GM19397 (cell line): ENCODE data around the gene ANKRD29.
"Not testable (repeated sequence)": the region's sequence is repeated elsewhere in the genome, so short reads cannot be mapped to it uniquely, and the experiment has no call there.

Experiments used
- ATAC-seq: cut with Tn5 transposase; IDR thresholded peaks from one replicate; pipeline ENCODE4 v1.9.1; 2021; ENCODE audit warnings: mild to moderate bottlenecking, moderate library complexity; ENCODE audit not compliant: unreplicated experiment

ANKRD29 gene

DNA sequence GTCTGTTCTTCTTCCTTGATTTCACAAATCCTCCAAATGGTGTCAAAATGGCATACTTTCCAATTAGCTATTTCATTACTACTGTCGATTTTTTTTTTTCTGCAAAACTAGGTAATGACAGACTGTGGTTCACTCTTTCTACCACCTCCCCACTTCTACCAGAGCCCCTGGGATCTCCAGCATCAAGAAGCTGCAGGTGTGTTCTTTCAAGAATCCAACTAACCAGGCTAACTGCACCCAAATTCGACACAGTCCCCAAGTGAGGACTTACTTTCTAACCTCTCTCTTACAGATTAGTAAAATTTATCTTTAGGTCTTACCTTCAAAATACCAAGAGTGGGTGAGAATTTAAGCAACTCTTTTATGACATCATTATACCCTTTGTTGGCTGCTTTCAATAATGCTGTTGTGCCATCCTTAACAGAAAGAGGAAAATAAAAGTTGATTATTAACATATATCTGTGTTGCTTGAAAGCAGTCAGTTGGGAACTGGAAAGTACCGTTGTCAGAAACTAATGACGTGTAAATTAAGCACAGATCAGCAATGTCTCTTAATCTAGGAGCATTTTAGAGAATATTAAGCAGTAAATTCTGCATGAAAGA is 45.2 kb downstream of the ANKRD29 start:
- peak; percentile 48 for ATAC-seq

DNA sequence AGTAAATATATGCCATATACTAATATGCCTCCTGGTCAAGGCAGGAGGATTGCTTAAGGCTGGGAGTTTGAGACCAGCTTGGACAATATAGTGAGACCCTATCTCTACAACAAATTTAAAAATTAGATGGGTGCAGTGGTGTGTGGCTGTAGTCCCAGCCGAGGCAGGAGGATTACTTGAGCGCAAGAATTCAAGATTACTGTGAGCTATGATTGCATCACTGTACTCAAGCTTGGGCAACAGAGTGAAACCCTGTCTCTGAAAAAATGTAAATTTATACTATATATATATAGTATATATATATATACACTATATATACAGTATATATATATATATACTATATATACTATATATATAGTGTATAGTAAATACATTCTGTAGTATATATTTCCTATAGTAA is 46.5 kb downstream of the ANKRD29 start:
- ATAC-seq: no peak

DNA sequence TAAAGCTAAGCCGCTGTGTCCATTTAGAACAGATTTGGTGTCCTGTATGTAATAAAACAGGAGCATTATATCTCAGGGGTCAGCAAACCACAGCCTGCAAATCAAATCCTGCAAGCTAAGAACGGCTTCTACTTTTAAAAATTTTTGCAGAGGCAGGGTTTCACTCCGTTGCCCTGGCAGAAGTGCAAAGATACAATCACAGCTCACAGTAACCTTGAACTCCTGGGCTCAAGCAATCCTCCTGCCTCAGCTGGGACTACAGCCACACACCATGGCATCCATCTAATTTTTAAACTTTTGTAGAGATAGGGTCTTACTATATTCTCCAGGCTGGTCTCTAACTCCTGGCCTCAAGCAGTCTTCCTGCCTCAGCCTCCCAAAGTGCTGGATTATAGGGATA is 47.8 kb downstream of the ANKRD29 start:
- ATAC-seq: no peak

DNA sequence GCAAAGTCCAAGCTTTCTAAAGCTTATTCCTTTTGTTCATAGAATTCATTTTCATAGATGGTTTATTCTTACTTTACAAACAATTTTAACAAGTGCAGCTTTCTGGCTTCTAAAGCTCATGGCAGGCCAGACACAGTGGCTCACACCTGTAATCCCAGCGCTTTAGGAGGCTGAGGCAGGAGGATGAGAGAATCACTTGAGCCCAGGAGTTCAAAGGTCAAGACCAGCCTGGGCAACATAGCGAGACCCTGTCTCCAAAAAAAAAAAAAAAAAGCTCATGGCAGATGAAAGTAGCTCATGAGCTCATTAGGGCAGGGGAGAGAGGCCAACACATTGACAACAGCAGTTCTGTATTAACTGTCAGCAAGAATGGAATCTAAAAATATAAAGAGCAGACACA is 48.3 kb downstream of the ANKRD29 start:
- no peak for ATAC-seq

DNA sequence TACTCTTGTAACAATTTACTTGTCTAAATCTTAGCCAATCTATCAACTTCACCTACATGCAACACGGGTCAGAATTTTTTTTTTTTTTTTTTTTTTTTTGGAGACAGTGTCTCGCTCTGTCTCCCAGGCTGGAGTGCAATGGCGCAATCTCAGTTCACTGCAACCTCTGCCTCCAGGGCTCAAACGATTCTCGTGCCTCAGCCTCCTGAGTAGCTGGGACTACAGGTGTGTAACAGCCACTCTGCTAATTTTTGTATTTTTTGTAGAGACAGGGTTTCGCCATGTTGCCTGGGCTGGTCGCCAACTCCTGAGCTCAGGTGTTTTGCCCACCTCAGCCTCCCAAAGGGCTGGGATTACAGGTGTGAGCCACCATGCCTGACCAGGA is 49.6 kb downstream of the ANKRD29 start:
- not testable (repeated sequence) for ATAC-seq

DNA sequence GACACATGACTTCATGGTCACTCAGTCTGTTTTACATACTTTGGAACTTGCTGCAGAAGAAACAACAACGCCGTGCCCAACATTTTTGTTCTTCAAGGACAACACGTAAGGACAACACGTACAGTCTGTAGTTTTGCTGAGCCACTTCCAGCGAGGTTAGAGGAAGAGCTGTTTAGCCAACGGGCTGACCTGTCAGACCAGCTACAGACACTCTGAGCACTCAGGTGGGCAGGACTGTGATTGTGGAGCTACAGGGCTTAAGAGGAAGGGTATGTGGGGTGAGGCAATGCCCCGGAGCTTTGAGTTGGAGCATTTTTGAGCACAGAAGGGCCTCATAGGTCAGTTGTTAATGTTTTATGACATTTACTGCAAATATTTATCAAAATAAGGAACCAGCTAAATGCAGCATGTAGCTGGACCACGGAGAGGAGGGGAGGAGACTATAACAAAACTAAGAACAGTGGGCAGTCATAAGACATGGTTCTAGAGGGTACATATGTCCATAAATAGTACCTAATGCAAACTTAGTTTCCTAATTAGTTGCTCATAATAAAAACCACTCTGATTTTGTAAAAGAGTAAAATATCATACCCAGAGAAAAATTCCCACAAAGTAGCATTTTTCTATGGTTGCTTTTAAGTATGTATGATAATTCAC is 50.1 kb downstream of the ANKRD29 start:
- ATAC-seq: peak; percentile 44

DNA sequence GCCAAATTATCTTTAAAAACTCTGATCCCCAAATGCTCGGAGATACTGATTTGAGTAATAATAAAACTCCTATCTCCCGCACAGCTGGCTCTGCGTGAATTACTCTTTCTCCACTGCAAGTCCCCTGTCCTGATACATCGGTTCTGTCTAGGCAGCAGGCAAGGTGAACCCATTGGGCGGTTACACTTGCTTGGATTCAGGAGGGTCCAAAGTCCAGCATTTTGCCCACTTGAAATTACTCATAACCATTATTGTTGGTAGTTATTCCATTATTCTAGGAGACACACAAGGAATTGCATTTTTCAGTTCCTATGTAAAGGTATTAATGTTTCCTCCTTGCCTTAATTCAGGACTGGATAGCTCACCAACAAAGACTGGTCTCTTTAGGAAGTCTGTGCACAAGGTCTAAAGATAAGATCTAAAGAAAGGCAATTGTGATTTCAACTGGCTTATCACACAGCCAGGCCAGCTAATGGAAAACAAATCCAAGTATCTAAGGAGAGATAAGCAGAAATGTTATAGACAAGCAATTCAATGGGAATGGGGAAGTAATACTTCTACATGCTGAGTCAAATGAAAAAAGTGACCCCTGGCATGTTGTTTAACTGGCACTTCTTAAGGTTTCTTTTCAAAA is 53.2 kb downstream of the ANKRD29 start:
- no peak for ATAC-seq

DNA sequence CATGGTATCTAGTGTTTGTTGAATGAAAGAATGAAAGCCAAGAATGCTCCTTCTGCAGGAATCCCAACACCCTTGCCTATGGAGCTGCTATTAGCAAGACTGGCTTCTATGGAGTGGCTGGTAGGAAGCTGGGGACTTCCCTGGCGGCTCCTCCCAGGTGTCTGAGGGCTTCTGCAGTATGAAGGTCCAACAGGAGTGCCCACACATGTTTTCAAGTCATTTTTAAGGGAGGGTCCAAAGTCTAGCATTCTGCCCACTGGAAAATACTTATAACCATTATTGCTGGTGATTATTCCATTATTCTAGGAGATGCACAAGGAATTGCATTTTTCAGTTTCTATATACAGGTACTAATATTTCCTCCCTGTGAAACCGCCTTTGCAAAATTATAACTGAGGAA is 54.5 kb downstream of the ANKRD29 start:
- ATAC-seq: no peak

DNA sequence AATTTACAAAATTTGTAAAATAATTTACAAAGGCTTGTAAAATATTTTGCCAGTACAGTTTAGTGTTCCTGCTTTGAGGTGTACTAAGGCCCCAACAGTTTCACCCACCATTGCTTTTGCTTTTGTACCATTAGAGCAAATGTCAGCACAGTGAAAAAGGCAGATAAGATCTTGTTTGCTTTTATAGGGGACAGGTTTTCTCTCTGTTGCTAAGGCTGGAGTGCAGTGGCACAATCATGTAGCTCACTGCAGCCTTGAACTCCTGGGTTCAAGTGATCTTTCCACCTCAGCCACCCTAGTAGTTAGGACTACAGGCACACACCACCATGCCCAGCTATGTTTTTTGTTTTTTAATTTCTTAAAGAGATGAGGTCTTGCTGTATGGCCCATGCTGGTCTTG is 56.8 kb downstream of the ANKRD29 start:
- no peak for ATAC-seq

DNA sequence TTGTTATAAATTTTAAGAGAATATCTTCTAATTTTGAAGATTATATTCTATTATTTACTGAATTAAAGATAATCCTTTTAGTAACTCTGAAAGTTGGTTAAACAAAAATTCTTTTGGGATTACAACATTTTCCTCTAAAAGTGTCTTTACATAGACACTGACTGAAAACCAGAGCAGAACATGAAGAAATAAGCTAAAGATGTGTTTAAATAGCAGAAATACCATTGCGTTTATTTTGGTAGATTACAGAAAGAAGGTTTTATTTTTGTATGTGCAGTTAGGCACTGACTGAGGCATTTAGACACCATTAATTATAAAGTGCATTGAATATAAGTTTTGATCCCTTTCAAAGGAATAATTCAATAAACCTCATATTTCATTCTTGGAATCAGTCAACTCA is 62.9 kb downstream of the ANKRD29 start:
- ATAC-seq: no peak

DNA sequence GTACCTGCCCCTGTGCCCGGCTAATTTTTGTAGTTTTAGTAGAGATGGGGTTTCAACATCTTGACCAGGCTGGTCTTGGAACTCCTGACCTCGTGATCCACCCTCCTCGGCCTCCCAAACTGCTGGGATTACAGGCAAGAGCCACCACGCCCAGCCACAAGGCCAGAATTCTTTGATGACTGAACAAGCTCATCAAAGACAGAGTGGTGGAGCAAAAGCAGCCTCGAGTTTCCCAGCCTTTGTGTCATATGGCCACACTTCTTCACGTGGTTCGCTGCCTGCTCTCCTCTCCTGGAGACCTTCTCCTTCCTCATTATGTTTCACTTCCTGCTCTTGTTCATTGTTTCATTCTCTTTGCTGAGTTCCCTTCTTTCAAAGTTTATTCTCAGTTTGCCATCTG is 66.5 kb downstream of the ANKRD29 start:
- ATAC-seq: no peak

DNA sequence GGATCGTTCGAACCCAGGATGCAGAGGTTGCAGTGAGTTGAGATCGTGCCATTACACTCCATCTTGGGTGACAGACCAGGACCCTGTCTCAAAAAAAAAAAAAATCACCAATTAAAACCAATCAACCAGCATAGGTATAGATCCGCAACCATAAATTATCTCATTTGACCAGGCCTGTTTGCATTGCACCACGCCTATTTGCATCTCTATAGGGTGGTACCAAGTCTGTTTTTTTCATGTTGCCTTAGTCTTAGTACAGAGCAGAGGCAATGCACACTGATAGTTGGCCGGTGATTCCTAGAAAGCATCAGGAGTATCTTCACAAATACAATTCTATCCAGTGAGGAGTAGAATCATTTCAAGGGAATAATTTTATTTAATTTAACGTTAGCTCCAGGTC is 67.1 kb downstream of the ANKRD29 start:
- no peak for ATAC-seq

DNA sequence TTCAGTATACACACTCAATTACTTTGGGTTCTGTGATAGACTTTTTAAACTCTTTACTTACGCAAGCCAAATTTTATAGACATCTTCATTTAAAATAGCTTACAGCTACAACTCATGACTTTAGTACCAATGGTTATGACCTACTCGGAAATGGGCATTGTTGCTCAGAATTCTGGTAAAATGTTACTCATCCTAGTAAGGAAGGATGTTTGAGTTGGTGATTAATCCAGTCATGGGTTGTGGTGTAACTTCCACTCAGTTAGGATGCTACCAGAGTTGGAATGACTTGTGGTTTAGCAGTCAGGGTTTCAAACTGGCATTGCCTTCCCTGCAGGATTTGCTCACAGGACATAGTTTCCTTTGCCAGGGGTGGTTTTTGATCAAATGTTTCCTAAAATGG is 69.0 kb downstream of the ANKRD29 start:
- no peak for ATAC-seq

DNA sequence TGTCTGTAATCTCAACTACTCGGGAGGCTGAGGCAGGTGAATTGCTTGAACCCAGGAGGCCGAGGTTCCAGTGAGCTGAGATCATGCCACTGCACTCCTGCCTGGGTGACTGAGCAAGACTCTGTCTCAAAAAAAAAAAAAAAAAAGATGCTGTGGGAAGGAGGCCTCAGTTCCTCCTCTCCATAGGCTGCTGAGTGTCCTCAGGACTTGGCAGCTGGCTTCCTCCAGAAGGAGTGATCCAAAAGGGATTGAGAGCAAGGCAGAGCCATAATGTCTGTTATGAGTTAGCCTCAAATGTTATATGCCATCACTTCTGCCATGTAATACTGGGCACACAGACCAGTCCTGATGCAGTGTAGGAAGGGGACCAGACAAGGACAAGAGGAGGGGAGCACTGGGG is 69.8 kb downstream of the ANKRD29 start:
- ATAC-seq: no peak

DNA sequence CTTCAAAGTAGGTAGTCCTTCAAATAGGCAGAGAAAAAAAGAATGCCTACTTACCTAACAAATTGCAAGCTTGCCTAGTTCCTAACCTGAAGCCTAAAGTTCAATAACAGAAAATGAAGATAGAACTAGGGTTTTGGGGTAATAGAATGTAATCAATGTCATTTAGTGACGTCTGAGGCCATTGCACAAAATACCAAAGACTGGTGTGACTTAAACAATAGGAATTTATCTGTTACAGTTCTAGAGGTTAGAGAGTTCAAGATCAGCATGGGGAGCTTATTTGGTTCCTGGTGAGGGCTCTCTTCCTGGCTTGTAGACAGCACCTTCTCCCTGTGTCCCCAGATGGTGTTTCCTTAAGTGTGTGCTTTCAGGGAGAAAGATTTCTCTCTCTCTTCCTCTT is 71.7 kb downstream of the ANKRD29 start:
- ATAC-seq: no peak

DNA sequence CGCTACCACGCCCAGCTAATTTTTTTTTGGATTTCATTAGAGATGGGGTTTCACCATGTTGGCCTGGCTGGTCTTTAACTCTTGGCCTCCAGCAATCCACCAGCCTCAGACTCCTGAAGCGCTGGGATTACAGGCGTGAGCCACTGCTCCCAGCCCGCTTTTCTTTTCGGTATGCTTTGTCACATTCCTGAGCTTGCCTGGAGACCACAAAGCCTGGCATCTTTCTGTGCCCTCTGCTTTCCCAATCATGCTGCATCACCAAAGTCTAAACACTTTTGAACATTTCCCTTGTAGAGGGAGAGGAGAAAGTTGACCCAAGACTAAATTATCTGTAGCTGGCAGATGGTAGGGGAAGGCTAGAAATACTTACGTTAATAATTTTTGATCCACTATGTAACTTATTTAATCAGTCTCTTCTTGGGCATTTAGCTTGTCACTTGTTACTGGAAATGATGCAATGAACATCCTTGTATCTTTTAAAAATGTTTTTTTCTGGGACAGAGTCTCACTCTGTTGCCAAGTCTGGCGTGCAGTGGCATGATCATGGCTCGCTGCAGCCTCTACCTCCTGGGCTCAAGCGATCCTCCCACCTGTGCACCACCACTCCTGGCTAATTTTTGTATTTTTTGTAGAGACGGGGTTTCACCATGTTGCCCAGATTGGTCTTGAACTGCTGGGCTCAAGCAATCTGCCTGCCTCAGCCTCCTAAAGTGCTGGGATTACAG is 73.7 kb downstream of the ANKRD29 start:
- no peak for ATAC-seq

DNA sequence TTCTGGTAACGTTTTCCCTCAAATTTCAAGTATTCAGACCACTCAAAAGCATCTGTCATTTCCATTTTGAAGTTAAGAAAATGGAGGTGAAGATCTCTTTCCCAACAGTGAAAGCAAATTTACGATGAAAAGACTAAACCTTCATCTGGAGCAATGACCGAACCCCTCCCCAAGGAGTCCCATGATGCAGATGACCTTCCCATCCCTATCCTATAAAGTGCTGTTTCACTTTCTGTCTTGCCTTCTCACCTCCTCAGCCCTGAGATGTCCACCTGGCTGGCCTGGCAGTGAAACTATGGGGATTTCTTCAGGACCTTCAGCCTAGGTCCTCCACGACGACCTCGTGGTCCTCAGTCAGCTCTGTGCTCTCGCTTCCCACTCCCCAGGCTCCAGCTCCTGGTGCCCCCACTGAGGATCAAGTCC is 75.5 kb downstream of the ANKRD29 start:
- ATAC-seq: no peak

DNA sequence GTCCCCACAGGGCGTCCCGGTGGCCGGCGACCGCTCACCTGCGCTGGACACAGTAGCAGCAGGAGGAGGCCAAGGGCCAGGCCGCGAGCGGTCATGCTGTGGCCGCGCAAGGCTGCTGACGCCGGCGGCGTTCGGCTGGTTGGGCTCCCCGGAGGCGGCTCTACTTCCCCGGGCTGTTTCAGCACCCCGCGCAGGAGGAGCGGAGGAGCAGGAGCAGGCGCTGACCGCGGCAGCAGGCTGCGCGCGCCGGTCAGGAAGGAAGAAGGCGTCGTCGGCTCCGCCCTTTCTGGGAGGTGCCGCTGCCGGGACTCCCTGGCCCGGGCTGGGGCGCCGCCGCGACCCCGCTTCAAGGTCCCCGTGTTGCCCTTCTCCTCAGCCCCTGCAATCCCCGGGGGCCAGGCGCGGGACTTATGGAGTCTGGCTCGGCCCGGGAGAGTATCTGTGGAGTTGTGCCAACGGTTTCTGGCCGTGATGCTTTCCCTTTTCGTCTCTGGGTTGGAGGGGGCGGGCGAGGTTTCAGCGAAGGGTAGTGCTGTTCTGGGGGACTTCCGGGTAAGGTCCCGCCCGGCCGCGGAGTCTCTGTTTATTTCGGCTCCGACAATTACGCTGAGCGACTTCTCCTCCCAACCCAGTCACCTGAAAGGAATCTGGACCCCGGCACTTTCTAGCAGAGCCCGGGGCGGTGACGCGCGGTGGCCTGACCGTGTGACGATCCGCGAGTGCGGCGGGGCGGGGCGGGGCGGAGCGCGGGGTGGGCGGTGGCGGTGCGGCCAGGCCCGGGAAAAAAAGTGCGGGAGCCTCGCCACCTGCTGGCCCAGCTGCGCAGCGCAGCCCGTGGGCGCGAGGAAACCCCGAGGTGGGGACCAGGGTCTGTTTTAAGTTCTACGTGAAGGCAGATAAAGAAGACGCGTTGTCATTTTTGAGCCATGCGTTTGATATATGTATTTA is 76.2 kb downstream of the ANKRD29 start, which contains the start of gene NPC1:
TSS of gene NPC1 (minus strand) at position 258 of the 948 bp plus-strand sequence. CDS start at position 95, 163 bp downstream.
- ATAC-seq: peak; percentile 94

DNA sequence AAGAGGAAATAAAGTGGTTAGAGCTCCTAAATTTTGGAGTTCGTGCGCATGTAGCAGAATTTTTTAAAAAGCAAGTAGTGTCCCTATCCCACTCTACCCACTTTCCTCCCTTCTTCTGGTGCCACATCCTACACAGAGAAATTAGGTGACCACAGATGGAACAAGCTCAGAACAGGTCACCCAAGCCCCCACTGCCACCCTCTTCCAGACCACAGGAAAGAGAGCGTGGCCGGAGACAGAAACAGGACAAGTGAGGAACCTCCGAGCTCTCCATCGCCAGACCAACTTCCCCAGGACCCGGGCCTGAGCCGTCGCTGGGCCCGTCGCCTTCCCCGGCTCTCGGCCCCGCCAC is 76.8 kb downstream of the ANKRD29 start:
- ATAC-seq: no peak

DNA sequence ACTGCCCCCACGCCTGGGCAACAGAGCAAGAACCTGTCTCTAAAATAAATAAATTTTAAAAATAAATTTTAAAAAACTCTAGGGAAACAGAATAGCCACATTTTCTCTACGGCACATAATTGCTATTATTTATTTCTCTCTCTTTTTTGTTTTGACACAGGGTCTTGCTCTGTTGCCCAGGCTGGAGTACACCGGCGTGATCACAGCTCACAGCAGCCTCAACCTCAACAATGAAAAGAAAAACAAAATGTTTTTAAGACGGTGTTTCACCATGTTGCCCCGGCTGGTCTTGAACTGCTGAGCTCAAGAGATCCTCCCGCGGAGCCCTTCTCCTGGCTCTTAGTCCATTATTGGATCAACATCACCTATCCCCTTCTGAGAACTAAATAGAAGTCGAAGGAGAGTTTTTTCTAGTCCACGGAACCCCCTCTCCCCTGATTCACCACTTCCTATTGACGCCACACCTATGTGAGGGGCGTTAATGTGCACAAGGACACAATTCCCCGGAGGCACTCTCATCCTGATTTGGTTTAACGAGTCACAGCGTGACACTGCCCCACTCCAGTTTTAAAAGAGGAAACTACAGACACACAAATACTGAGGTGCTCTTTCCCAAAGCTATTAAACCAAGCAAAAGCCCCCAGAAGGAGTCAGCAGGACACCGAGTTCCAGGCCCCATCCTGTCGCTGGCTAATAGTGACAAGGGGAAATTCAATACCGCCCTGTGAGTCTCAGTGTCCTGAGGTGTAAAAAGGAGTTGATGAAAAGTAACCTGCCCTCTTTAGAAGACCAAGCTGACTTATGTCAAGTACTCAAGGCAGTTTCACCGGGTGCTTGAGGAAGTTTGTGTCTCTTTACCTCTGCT is 77.5 kb downstream of the ANKRD29 start:
- ATAC-seq: no peak
